ACHN (cell line): Measurements from ENCODE around the gene MICALL2.
A peak's percentile ranks its signal among the peaks of the same experiment; 100 is the strongest.

Experiments
- DNase-seq: peaks from one replicate; pipeline ENCODE4 v3.0.0-alpha.2; 2015
- in situ Hi-C: cut with HindIII; loops from 2 replicates; pipeline ENCODE4 v1.10.0; 2017; ENCODE audit warnings: low sequenced_read_pairs, low pct_ligation_motif_present, low pct_unique_long_range_greater_than_20kb

Gene MICALL2

DNA sequence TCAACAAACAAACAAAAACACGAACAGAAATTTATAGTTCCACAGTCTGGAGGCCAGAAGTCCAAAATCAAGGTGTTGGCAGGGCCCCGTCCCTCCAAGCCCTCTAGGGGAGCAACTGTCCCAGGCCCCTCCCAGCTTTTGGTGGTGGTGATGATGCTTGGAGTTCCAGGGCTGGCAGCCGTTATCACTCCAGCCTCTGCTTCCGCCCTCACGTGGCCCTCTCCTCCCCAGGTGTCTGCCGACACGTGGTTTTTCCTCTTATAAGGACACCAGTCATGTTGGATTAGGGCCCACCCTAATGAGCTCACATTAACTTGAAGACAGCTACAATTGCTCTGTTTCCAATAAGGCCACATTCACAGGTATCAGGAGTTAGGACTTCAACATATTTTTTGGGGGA, 49.7 kb downstream of the MICALL2 start:
- DNase-seq, result no peak
- in situ Hi-C loops, result no loop called here

DNA sequence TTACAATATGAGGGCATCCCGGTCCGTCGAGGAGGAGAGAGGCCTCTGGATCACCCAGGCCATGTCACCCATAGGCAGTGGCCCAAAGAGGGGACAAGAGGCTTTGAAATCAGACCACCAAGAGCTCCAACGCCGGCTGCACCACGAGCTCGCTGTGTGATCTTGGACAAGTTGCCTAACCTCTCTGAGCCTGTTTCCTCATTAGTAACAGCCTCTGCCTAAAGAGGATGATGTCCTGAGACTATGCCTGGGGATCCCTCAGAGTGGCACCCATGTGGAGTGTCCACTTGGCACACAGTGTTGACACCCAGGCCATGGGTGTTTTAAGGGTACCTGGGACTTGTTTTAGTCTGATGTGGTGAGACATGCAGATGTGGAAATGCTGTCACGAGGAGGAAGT, 50.8 kb downstream of the MICALL2 start:
- in situ Hi-C loops, result no loop called here
- no peak for DNase-seq

DNA sequence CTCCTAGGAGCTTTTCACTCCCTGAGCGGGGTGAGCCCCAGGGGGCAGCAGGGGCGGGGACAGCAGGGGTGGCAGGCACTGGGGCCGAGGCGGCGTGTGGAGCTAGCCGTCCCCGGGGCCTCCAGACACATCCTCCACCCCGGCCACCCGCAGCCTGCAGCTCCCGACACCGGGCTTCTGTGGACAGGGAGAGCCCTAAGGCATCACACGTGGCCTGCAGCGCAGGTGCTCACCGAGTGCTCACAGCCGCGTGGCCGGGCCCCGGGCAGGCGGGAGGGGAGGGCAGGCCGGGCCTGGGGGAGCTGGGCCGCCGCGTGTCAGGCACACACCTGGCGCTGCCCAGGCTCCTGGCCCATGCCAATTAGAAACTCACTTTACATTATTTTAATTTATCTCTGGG, 51.4 kb downstream of the MICALL2 start:
- in situ Hi-C loops, result no loop called here

DNA sequence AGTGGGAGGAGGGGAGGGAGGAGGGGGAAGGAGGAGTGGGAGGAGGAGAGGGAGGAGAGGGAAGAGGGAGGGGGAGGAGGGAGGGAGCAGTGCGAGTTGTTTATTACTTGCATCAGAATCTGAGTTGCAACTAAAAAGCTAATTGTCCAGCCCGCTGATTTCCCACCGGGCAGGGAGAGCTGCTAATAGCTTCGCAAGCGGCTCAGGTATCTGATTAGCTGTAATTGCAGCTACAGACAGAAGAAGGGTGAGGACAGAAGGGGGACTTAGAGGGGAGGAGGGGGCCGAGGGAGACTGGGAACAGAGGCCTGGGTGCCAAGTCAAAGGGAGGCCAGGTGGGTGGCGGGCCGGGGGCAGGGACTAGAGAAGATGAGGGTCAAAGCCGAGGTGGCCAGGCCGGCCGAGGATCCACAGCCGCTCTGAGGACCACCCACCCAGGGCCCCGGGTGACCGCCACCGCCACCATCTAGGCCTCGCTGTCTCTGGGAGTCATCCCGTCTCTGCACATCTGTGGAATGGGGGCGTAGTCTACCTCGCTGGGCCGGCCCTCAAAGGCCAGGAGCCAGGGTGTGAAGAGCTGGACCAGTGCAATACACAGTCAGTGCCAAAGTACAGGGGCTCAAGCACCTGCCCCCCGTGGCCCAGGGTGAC, 54.2 kb downstream of the MICALL2 start:
- in situ Hi-C loops, result no loop called here
- no peak for DNase-seq

More for the DNA sequence above, 51.4 kb downstream of the MICALL2 start:
- DNase-seq, result no peak

DNA sequence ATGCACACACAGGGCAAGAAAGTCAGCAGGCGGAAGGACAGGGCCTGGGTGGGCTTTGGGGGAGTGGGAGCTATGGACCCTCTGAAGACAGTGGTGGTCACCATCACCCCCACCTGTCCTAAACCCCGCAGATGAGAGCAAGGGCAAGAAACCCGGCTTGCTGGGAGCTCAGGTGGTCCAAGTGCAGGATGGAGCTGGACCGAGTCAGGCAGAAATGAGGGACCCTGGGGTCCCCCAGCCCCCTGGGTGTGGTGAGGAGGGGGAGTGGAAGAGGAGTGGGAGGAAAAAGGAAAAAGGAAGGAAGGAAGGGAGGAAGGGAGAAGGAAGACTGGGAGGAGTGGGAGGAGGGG, 54.8 kb downstream of the MICALL2 start:
- in situ Hi-C loops, result no loop called here

DNA sequence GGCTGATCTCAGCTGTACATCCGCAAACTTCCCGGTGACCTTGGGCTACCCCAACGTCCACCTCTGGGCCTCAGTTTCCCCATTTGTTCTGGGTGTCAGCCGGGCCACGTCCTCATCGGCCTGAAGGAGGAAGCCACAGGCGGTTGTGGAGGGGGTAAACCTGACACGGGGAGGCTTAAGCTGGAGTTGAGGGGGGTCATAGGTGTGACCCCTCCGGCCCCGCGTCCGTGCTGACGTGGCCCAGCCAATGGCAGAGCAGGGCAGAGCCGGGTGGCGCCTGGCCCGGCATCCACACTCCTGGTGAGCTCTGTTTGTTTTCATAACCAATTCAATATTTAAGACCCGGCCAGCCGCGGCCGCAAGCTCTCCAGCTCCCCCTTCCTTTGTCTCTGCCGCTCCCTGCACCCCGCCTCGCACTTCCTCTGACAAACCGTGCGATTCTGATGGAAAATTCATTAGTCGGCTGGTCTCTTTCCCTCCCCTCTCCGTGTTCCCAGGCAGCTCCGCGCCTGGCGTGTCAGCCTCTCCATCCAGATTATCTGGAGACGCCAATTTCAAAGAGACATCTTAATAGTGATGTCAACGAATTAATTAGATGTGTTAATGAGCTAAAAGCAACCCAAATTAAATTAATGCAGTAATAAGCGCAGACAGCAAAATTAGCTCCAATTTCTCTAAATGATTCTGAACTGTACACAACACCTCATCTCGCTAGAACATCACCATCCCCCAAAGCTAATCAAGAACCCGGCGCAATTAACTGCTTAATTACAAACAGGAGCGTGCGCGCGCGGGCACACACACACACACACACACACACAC, 55.4 kb downstream of the MICALL2 start:
- in situ Hi-C loops, result no loop called here
- peak; percentile 22 for DNase-seq

More for the DNA sequence above, 54.8 kb downstream of the MICALL2 start:
- no peak for DNase-seq

DNA sequence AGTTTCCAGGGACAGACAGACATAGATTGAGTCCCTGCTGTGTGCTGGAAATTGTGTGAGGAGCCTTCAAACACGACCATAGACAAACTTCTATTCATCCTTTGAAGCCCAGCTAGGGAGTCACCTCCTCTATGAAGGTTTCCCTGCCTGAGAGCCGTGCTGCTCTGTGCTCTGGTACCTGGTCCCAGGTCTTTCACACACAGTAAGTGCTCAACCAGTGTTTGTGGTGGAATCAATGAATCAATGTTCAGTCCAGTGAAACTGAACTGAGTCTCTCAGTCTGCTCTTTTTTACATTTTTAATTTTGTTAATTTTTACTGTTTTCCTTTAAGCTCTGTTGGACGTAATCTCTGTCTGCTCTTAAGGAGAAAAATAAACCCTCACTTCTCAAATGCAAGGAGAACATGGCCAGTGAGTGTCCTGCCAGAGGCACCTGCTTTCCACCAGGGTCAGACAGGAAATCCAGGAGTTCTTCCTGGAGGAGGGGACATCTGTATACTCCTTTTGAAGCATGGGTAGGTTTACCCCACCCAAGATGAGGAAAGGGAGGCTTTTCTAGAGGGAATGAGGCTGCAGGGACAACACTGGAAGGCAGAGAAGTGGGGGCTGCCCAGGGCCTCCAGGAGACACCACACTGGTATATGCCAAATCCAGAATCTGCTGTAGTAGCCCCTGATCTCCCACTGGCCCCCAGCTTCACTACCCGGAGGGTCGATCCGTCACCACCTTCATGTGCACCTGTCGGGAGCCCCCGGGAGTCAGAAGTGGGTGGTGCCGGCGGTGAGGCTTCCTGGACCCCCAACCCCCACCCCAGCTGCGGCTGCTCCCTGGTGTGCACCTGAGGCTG, 56.3 kb downstream of the MICALL2 start:
- no peak for DNase-seq
- in situ Hi-C loops, result no loop called here

DNA sequence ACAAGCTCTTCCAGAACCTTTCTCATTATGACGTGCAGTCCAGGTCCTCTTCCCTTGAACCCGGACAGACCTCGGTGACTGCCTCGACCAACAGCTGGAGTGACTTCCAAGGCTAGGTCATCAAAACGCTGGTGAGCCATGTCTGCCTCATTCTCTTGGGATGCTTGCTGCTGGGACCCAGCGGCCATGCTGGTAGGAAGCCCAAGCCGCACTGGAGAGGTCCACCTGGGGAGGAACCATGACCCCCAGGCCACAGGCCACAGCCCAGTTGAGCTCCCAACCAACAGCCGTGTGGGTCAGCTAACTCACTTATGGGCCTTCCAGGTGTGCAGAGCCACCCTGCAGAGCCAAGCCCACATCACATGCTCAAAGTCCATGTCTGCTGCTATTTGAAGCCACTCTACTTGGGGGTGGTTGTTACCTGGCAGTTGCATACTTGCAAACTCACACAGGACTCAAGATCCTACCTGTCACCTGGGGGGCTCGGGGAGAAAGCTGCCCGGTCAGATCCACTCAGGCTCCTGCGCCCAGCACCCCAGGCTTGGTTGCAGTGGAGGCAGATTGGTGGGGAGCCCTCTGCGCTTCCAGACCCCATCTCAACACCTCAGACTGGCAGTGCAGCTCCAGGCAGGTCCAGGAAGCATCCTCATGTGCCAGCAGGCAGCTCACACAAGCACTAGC, 57.0 kb downstream of the MICALL2 start:
- DNase-seq, result no peak
- in situ Hi-C loops, result no loop called here

DNA sequence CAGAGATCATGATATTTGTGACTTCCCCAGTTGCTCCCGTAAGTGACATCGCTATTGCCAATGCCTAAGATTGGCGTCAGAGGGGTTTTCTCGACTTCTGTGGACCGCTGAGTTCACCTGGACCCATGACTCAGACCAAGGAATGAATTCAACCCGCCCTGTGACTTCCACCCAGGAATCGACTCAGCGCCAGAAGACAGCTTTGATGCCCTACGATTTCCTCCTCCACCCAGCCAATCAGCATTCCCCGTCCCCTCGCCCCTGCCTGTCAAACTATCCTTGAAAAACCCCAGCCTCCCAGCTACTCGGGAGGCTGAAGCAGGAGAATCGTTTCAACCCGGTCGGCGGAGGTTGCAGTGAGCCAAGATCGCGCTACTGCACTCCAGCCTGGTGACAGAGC, 58.3 kb downstream of the MICALL2 start:
- no peak for DNase-seq
- in situ Hi-C loops, result no loop called here

DNA sequence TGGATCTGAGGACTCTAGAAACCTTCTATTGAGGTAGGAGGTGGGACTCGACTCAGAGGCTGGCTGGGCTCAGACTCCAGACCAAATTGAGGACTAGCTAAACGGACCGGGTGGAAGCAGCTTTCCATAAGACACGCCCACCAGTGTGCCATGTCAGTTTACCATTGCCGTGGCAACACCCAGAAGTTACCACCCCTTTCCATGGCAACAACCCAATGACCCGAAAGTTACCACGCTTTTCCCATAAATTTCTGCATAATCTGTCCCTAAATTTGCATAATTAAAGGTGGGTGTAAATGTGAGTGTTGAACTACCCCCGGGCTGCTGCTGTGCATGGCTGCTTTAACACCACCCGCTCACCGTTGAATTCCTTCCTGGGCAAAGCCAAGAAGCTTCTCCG, 58.9 kb downstream of the MICALL2 start:
- no peak for DNase-seq
- in situ Hi-C loops, result no loop called here

DNA sequence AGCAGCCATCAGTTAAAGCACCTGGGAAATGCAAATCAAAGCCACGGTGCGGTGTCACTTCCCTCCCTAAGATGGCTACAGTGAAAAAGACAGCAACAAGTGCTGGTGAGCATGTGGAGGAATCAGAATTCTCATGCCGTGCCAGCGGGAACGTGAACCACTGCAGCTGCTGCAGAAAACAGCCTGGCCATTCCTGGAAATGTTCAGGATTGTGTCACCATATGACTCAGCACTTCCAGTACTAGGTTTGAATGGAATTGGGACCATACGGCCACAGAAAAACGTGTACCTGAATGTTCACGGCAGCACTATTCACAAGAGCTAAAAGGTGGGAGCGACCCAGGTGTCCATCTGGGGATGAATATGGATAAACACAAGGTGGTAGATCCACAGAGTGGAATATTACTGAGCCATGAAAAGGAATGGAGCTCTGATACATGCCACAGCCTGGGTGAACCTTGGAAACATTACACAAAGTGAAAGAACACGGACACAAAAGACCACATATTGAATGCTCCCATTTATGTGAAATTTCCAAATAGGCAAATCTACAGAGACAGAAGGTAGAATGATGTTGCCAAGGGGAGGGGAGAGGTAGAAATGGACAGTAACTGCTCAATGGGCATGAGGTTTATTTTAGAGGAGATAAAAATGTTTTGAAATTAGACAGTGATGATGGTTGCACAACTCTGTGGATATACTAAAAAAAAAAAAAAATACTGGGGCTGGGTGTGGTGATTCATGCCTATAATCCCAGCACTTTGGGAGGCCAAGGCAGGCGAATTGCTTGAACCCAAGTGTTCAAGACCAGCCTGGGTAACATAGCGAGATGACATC, 61.6 kb downstream of the MICALL2 start:
- in situ Hi-C loops, result no loop called here
- DNase-seq, result no peak

DNA sequence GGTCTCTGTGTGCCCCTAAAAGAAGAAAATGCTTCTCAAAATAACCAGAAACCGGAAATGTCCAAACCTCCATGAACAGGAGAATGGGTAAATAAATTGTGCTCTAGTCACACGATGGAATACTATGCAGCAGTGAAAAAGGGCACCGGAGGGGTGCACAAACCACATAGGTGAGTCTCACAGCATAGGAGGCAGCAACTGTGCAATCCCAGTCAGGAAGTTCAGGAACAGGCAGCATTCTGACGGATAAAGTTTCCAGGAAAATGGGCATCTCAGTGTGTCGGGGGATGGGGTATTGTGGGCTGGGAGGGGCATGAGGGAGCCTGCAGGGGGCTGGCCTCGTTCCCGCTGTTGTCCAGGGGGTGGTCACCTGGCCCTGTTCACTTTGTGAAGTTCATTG, 63.1 kb downstream of the MICALL2 start:
- no peak for DNase-seq
- in situ Hi-C loops, result no loop called here

DNA sequence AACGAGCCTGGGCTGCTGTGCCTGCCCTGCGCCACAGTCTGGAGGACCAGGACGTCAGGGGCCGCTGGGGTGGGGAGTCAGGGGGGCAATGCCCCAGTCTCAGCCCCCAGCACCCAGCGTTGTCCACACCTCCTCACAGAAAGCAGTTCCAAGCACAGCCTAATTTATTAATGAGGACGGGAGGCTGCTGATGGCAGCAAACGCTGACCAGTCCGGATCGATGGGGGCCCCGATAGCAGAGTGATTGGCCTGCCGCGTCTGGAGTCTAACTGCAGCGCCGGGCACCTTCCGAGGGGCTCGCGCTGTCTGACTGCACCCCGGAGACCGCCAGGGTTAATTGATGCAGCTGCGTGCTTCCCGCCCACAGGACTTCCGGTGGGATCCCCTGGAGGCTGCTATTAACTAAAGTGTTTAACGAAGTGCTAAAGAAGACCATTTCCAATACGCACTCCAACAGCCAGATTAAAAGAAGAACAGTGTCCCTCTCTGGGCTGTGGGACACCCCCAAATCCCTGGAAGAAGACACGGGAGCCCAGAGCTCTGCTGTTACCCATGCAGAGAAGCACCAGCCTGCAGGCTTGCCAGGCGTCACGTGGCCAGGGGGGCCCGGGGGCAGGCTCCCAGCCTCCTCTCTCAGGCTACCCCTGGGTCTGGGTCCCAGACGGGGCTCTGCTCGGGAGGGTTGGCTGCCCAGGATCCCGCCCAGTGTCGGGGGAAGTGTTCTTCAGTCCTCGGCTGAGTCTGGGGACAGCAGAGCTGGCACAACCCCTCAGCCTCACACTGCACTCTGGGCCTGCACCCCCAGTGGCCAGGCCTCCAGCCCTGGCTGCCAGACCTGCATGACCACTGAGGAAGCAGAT, 63.8 kb downstream of the MICALL2 start:
- DNase-seq, result no peak
- in situ Hi-C loops, result no loop called here

DNA sequence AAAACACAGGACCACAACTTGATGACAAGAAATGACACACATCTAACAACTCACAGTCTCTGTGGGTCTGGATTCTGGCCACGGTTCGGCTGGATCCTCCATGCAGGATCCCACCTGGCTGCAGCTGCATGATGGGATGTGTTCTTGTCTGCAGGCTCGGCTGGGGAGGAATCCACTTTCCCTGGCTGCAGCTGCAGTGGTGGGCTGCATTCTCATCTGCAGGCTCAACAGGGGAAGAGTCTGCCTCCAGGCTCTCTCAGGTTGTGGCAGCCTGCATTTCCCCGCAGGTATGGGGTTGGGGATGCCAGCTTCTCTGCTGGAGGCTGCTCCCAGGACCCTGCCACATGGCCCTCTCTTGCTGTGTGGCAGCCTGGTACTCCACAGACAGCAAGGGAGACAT, 64.9 kb downstream of the MICALL2 start:
- in situ Hi-C loops, result no loop called here
- DNase-seq, result no peak

DNA sequence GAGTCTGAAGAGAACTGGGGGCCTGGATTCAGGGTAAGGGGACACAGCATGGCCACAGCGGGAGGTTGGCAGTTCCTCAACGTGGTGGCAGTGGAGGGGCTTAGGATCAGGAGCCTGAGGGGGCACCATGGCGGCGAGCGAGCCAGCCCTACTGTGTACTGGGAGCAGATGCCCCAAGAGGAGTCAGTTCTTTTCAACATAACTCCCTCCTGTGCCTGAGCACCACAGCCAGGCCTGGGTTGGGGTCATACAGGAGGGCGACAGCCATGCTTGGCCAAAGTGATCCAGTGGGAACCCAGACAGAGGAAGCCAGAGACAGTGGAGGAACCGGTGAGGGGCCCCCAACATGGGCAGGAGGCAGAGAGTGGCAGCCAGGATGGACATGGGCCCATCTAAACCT, 65.8 kb downstream of the MICALL2 start:
- in situ Hi-C loops, result no loop called here

DNA sequence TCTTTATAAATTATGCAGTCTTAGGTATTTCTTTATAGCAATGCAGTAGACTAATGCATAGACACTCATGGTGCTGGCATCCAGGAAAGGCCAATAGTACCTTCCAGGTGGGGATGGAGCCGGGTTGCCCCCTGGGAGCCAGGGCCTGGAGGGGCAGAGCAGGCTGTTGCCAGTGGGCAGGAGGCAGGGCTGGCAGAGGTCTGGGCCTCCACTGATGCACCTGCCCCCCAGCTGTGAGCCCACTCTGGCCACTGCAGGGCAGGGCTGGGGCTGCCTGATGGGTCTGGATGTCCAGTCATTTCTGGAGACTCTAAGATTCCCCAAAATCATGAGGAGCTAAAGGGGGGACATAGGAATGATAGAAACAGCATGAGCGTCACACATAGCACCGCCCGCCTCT, 66.7 kb downstream of the MICALL2 start:
- no peak for DNase-seq
- in situ Hi-C loops, result no loop called here

More for the DNA sequence above, 65.8 kb downstream of the MICALL2 start:
- no peak for DNase-seq

DNA sequence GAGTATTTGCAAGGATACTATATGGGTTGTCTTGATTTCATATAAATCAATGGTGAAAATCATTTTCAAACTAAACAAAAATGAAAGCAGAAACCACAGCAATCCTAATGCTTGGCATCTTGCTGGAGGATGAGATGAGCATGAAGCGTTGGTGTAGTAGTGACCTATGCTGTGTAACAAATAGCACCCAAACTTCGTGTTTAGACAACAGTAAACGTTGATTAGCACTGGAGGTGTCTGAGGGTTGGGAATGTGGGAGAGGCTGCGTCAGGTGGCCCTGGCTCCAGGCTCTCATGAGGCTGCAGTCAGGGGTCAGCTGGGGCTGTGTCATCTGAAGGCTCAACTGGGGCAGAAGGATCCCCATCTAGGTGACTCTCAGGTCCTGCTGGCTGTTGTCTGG, 67.8 kb downstream of the MICALL2 start:
- DNase-seq, result no peak
- in situ Hi-C loops, result no loop called here
